Type B pancreatic cell (in vitro differentiated cells): ENCODE measurements around the gene RSPH1. TPM values are rescaled to one million over a fixed set of nuclear protein-coding genes. Genes with fewer than 3 reads are reported as not detected.

Experiments used
- DNase-seq: peaks from one replicate; pipeline ENCODE4 v3.0.0; 2021; ENCODE audit warnings: mixed read lengths; ENCODE audit not compliant: unreplicated experiment; ENCODE audit errors: extremely low spot score
- H3K27ac Mint-ChIP-seq: 2 replicates; pipeline ENCODE4 v1.8.0; 2021; ENCODE audit warnings: mild to moderate bottlenecking, mixed read lengths
- H3K27me3 Mint-ChIP-seq: 2 replicates; pipeline ENCODE4 v1.8.0; 2021; ENCODE audit warnings: mixed read lengths
- H3K36me3 Mint-ChIP-seq: 2 replicates; pipeline ENCODE4 v1.8.0; 2021; ENCODE audit warnings: mixed read lengths
- H3K4me1 Mint-ChIP-seq: one replicate; pipeline ENCODE4 v1.8.0; 2021; ENCODE audit warnings: mixed read lengths; ENCODE audit not compliant: unreplicated experiment
- H3K4me3 Mint-ChIP-seq: 2 replicates; pipeline ENCODE4 v1.8.0; 2021; ENCODE audit warnings: mild to moderate bottlenecking, mixed read lengths
- H3K9me3 Mint-ChIP-seq: 2 replicates; pipeline ENCODE4 v1.8.0; 2021; ENCODE audit warnings: mixed read lengths
- total RNA-seq: library from RNA; stranded (reverse); gene quantifications from 2 replicates; pipeline ENCODE4 v1.2.1, GENCODE V29; 2021; ENCODE audit warnings: low replicate concordance
- TF ChIP-seq, protein P1 (sequence below): fragments of 200-600 bp; sonication (generic); conservative IDR thresholded peaks from 2 replicates; pipeline ENCODE4 v1.5.0; 2021; ENCODE audit warnings: antibody characterized with exemption, mild to moderate bottlenecking

Gene RSPH1
- total RNA-seq, 1 donor from 2014 or later, result 5.2 TPM

DNA sequence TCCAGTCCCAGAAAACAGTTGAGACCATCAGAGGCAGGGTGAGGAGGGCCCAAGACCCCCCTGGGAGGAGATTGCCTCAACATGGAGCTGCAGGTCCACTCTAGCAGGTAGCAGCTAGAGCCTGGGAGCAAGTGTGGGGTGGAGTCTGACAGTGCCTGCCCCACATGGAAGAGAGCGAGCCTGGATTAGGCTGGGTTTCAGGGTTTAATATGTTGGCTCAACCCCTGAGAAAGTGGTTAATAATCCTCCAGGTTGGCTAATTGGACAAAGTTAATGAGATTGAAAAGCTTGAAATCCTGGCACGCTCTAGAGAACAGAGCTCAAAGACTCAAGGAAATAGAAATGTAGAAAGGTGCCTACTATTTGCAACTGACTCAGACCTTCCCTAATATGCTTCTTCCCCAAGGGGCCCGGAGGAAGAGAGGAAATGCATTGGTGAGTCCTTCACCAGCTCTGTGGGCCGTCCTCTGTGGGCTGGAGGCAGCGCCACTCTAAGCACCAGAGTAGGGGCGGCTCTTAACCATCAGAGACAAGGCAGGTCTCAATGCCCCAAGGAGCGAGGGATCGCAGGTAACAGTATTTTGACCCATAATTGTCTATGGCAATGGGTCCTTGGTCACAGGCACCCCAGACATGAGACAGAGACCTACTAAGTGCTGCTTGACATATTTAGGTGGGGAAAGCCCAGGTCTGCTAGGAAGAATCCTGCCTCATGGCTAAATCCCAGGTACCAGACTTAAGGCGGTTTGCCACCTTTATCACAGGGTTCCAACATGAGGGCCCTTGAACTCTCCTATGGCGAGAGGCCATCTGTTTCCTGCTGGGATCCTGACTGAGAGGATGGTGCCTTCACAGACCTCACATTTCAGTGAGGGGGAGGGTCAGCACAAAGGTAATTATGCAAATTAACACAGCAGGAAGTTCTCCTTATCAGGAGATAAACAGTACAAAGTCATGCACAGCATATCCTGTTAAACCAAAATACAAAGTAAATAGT lies 33.8 kb downstream of the RSPH1 start:
- peaks cover under 1% of the 10 kb centered on the region for H3K27me3 Mint-ChIP-seq
- peaks cover 29% of the 10 kb centered on the region for H3K4me1 Mint-ChIP-seq
- H3K27ac Mint-ChIP-seq, result no peak overlapping the region
- no peaks in the 10 kb centered on the region for H3K36me3 Mint-ChIP-seq
- TF ChIP-seq, protein P1, sequence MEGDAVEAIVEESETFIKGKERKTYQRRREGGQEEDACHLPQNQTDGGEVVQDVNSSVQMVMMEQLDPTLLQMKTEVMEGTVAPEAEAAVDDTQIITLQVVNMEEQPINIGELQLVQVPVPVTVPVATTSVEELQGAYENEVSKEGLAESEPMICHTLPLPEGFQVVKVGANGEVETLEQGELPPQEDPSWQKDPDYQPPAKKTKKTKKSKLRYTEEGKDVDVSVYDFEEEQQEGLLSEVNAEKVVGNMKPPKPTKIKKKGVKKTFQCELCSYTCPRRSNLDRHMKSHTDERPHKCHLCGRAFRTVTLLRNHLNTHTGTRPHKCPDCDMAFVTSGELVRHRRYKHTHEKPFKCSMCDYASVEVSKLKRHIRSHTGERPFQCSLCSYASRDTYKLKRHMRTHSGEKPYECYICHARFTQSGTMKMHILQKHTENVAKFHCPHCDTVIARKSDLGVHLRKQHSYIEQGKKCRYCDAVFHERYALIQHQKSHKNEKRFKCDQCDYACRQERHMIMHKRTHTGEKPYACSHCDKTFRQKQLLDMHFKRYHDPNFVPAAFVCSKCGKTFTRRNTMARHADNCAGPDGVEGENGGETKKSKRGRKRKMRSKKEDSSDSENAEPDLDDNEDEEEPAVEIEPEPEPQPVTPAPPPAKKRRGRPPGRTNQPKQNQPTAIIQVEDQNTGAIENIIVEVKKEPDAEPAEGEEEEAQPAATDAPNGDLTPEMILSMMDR, result no peak
- no peaks in the 10 kb centered on the region for H3K9me3 Mint-ChIP-seq
- no peak overlapping the region for H3K4me3 Mint-ChIP-seq
- DNase-seq, result no peak

DNA sequence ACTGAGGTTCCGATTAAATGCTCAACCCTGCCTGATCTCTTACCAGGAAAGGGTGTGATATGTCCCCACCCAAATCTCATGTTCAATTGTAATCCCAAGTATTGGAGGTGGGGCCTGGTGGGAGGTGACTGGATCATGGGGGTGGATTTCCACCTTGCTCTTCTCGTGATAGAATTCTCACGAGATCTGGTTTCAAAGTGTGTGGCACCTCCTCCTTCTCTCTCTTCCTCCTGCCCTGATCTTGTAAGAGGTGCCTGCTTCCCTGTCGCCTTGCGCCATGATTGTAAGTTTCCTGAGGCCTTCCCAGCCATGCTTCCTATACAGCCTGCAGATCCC lies 34.9 kb downstream of the RSPH1 start:
- peaks cover 30% of the 10 kb centered on the region for H3K4me1 Mint-ChIP-seq
- peaks cover 3% of the 10 kb centered on the region for H3K27me3 Mint-ChIP-seq

DNA sequence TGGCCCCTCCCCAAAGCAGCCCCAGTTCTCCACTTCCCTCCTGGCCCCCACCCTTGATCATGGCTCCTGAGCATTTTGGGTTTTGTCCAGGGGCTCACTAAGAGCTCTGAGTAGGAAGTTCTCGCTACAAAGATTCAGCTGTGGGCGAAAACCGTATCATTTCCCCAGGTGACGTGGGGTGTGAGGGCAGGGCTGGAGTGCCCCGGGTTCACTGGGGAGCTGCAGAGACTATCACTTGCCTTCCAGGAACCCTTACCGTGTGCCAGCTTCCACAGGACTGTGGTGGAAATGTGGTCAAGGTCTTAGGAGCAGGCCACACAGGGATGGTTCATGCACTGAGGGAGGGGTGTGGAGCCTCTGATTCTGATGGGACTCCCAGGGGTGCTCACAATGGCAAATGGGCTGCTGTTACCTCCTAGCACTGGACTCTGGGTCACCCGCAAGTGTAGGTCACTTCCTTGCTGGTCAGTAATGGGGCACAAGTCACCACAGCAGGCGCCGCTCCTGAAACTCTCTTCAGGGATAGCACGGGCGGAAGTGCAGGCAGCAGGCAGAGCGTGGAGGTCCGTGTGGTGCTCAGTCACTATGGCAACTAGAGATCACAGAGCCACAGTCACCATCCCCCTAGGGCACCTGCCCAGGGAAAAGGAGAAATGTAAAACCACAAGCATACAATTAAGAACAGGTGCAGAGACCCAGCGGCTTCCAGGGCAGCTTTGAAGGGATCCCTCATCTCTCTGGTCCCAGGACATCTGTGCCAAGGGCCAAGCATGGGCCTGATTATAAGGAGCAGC lies 35.4 kb downstream of the RSPH1 start:
- peaks cover 30% of the 10 kb centered on the region for H3K4me1 Mint-ChIP-seq
- H3K27me3 Mint-ChIP-seq, result peaks cover 3% of the 10 kb centered on the region
- DNase-seq, result no peak
- H3K36me3 Mint-ChIP-seq, result no peaks in the 10 kb centered on the region
- no peaks in the 10 kb centered on the region for H3K9me3 Mint-ChIP-seq
- TF ChIP-seq, protein P1, result no peak
- H3K4me3 Mint-ChIP-seq, result no peak overlapping the region
- H3K27ac Mint-ChIP-seq, result no peak overlapping the region

More for the DNA sequence above, 34.9 kb downstream of the RSPH1 start:
- Mint-ChIP-seq H3K9me3 (no peaks in the 10 kb centered on the region), H3K4me3 (no peak overlapping the region), H3K27ac (no peak overlapping the region), H3K36me3 (no peaks in the 10 kb centered on the region)
- DNase-seq, result no peak
- TF ChIP-seq, protein P1, result no peak

DNA sequence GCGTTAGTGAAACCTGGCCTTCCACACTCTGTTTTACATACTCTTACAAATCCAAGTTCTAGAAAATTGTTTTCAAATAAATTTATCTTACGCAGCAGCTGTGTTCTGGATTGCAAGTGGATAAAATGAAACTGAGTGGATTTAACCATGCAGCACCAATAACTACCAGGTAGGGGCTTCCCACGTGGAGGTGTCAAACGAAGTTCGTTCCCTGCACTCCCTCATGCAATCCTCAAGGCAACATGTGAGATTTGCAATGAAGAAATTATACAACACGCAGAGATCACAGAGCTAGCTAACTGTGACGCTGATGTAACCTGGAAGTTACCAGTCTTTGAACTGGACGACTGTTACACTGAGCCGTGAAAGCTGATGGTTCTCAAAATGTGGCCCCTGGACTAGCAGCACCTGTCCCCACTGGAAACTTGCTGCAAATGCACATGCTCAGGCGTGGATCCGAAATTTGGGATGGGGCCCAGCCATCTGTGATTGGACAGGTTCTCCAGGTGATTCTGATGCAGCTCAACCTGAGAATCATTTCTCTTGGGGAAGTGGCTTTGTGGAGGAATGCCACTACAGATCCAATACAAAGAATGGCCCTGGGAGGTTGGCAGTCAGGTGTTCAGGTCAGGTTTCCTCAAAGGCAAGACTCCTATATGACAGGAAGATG lies 36.3 kb downstream of the RSPH1 start:
- Mint-ChIP-seq H3K27ac (no peak overlapping the region), H3K27me3 (peaks cover 3% of the 10 kb centered on the region), H3K36me3 (no peaks in the 10 kb centered on the region), H3K9me3 (no peaks in the 10 kb centered on the region), H3K4me3 (no peak overlapping the region), H3K4me1 (peaks cover 24% of the 10 kb centered on the region)
- no peak for DNase-seq
- TF ChIP-seq, protein P1, result no peak

DNA sequence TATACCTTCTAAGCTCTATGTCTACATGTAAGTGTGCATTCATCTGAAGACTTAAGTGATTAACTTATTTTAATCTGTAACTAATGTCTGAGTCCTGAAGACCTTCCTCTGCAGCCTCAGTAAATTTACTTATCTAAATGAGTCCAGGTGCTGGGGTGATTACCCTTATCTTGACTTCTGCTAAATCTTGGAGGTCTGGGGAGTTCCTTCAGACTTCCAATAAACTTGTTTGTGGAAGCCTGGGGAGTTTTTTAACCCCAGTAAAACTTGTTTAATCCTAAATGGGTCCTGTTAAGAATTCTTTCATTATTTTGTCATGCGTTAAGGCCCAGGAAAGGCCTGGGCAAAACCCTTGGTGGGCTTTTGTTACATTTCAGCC lies 37.0 kb downstream of the RSPH1 start:
- H3K4me3 Mint-ChIP-seq, result no peak overlapping the region
- peaks cover 3% of the 10 kb centered on the region for H3K27me3 Mint-ChIP-seq
- H3K9me3 Mint-ChIP-seq, result no peaks in the 10 kb centered on the region
- H3K4me1 Mint-ChIP-seq, result peaks cover 29% of the 10 kb centered on the region
- DNase-seq, result no peak
- H3K27ac Mint-ChIP-seq, result no peak overlapping the region
- TF ChIP-seq, protein P1, result no peak
- no peaks in the 10 kb centered on the region for H3K36me3 Mint-ChIP-seq
